VCaP (cell line): ENCODE results near the gene PLA2G6.
"Not testable (repeated sequence)": the region's sequence is repeated elsewhere in the genome, so short reads cannot be mapped to it uniquely, and the experiment has no call there.

ENCODE experiments used
- H3K27ac ChIP-seq: fragments of 450-650 bp; 2 replicates; pipeline ENCODE4 v1.5.1; 2017
- CTCF ChIP-seq: fragments of 450-650 bp; conservative IDR thresholded peaks from 2 replicates; pipeline ENCODE4 v1.5.1; 2017; ENCODE audit warnings: mild to moderate bottlenecking, moderate library complexity

The PLA2G6 gene

GRCh38 chr22:38082986-38083710, 98.5 kb downstream of the PLA2G6 start:
- no peak for TF ChIP-seq CTCF
- H3K27ac ChIP-seq = no peak overlapping the region

- no peak overlapping the region for H3K27ac ChIP-seq
- no peak for TF ChIP-seq CTCF
Measured at GRCh38 chr22:38081941-38082828, 99.4 kb downstream of the PLA2G6 start.

GRCh38 chr22:38081636-38081940, 100.0 kb downstream of the PLA2G6 start:
- no peak for TF ChIP-seq CTCF
- no peak overlapping the region for H3K27ac ChIP-seq

DNA sequence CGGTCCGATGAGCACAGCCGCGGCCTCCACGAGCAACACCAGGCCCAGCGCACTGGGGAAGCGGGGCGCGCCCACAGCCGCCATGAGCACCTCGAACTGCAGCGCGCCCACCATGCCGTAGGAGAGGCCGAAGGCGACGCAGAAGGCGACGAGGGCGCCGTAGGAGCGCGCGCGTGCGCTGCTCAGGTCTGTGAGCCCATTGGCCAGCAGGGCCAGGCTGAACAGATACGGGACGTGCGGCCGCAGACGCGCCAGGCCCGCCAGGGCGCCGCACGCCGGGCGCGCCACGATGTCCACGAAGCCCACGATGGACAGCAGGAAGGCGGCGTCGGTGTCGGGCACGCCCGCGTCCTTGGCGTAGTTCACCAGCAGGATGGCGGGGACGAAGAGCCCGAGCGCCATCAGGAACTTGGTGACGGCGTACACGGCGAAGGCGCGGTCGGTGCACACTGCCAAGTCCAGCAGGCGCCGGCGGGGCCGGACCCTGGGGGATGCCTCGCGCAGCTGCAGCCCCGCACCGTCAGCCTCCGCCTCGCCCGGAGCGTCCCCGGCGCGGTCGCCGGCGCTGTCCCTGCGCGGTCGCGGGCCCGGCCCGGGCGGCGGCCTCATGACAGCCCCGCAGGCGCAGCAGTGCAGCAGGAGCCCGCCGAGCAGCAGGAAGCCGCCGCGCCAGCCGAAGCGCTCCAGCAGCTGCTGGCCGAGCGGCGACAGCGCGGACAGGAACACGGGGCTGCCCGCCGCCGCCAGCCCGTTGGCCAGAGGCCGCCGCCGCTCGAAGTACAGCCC, 100.6 kb downstream of the PLA2G6 start:
- no peak for TF ChIP-seq CTCF
- no peak overlapping the region for H3K27ac ChIP-seq

DNA sequence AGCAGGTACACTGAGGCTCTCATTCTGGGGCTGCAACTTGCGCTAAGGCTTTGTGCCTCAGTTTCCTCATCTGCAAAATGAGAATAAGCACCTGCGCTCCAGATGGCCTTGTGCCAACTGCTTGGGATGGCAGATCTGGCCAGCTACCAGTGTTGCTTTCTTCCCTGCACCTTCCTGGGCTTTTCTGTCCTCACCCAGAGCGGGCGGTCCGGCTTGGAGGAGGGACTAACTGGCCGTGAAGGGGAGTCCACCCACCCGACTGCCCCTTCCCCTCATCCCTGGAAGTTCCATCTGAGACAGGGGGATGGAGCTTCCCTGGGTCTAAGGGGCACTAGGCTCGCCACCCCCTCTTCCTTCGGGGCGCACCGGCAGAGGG, 101.2 kb downstream of the PLA2G6 start:
- no peak overlapping the region for H3K27ac ChIP-seq
- TF ChIP-seq CTCF = no peak

DNA sequence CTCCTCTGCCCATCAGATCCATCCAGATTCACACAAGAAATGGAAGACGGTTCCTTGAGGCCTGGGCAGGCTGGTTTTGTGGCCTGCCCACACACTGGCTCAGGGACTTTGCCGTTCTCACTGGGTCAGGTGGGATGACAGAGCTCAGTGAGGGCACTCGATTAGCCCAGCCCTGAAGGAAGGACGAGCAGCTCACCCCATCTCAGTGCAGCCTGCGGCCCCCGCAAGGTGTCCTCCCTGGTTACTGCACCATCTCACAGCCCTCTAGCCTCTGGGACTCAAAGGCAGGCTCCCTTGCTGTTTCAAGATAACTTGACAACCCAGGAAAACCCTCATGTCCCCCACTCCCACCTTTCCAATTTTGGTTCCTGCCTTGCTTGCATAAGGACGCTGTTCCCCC, 101.8 kb downstream of the PLA2G6 start:
- H3K27ac ChIP-seq = no peak overlapping the region
- no peak for TF ChIP-seq CTCF

GRCh38 chr22:38079208-38079607, 102.4 kb downstream of the PLA2G6 start:
- H3K27ac ChIP-seq = not testable (repeated sequence)
